H9 (cell line): ENCODE measurements around the gene RIPPLY2. TPM values are rescaled to one million over a fixed set of nuclear protein-coding genes. Genes with fewer than 3 reads are reported as not detected.

Experiments used
- DNase-seq: peaks from one replicate; pipeline ENCODE4 v3.0.0-alpha.2; 2017
- H2AFZ ChIP-seq: one replicate; pipeline ENCODE4 v1.6.1; 2013; ENCODE audit warnings: mild to moderate bottlenecking, low read length, control low read depth, moderate library complexity
- H2AK5ac ChIP-seq: 2 replicates; pipeline ENCODE4 v1.6.1; 2013; ENCODE audit warnings: low read length, control low read depth, mixed read lengths; ENCODE audit not compliant: insufficient read length
- H2BK120ac ChIP-seq: one replicate; pipeline ENCODE4 v1.6.1; 2013; ENCODE audit warnings: low read depth, mild to moderate bottlenecking, low read length, control low read depth, inconsistent platforms; ENCODE audit not compliant: poor library complexity, severe bottlenecking
- H2BK12ac ChIP-seq: 2 replicates; pipeline ENCODE4 v1.6.1; 2013; ENCODE audit warnings: low read length, control low read depth, mixed read lengths, low read depth; ENCODE audit not compliant: insufficient read length
- H2BK15ac ChIP-seq: 2 replicates; pipeline ENCODE4 v1.6.1; 2013; ENCODE audit warnings: low read depth, low read length, control low read depth
- H2BK20ac ChIP-seq: one replicate; pipeline ENCODE4 v1.6.1; 2013; ENCODE audit warnings: low read depth, mild to moderate bottlenecking, low read length, control low read depth, inconsistent platforms; ENCODE audit not compliant: poor library complexity, severe bottlenecking
- H2BK5ac ChIP-seq: 2 replicates; pipeline ENCODE4 v1.6.1; 2013; ENCODE audit warnings: low read length, control low read depth, mixed read lengths; ENCODE audit not compliant: insufficient read length
- H3K14ac ChIP-seq: 2 replicates; pipeline ENCODE4 v1.6.1; 2013; ENCODE audit warnings: low read length, control low read depth; ENCODE audit not compliant: insufficient read depth
- H3K18ac ChIP-seq: 2 replicates; pipeline ENCODE4 v1.6.1; 2013; ENCODE audit warnings: low read depth, mild to moderate bottlenecking, mixed read lengths, low read length, control low read depth; ENCODE audit not compliant: insufficient read length
- H3K23ac ChIP-seq: 2 replicates; pipeline ENCODE4 v1.6.1; 2013; ENCODE audit warnings: low read length, control low read depth, mixed read lengths, low read depth; ENCODE audit not compliant: insufficient read length
- H3K23me2 ChIP-seq: 2 replicates; pipeline ENCODE4 v1.6.1; 2013; ENCODE audit warnings: low read depth, mild to moderate bottlenecking, mixed read lengths, low read length, control low read depth; ENCODE audit not compliant: insufficient read length, poor library complexity, severe bottlenecking
- H3K27ac ChIP-seq: 2 replicates; pipeline ENCODE4 v1.5.1; 2013; ENCODE audit warnings: low read length, control low read depth, mixed read lengths, low read depth; ENCODE audit not compliant: insufficient read length
- H3K27me3 ChIP-seq: 2 replicates; pipeline ENCODE4 v1.6.1; 2013; ENCODE audit warnings: low read length, control low read depth, inconsistent platforms; ENCODE audit not compliant: insufficient read depth
- H3K4ac ChIP-seq: 2 replicates; pipeline ENCODE4 v1.6.1; 2013; ENCODE audit warnings: low read depth, mild to moderate bottlenecking, control low read depth, inconsistent platforms, low read length, moderate library complexity
- H3K4me1 ChIP-seq: 2 replicates; pipeline ENCODE4 v1.6.1; 2013; ENCODE audit warnings: low read length, control low read depth, inconsistent platforms; ENCODE audit not compliant: insufficient read depth
- H3K4me2 ChIP-seq: 2 replicates; pipeline ENCODE4 v1.6.1; 2013; ENCODE audit warnings: low read length, control low read depth, mixed read lengths; ENCODE audit not compliant: insufficient read length, insufficient read depth
- H3K56ac ChIP-seq: 2 replicates; pipeline ENCODE4 v1.6.1; 2013; ENCODE audit warnings: low read depth, mild to moderate bottlenecking, mixed read lengths, low read length, control low read depth; ENCODE audit not compliant: insufficient read length
- H3K79me1 ChIP-seq: 2 replicates; pipeline ENCODE4 v1.6.1; 2013; ENCODE audit warnings: low read depth, mild to moderate bottlenecking, moderate library complexity, low read length, control low read depth, inconsistent platforms; ENCODE audit not compliant: insufficient read depth, poor library complexity, severe bottlenecking
- H3K79me2 ChIP-seq: 2 replicates; pipeline ENCODE4 v1.6.1; 2013; ENCODE audit warnings: low read length, control low read depth, inconsistent platforms; ENCODE audit not compliant: insufficient read depth
- H3K9ac ChIP-seq: 2 replicates; pipeline ENCODE4 v1.6.1; 2013; ENCODE audit warnings: low read length, control low read depth, mixed read lengths; ENCODE audit not compliant: insufficient read length; ENCODE audit errors: extremely low read depth
- H3K9me3 ChIP-seq: one replicate; pipeline ENCODE4 v1.6.1; 2013; ENCODE audit warnings: low read depth, low read length, inconsistent platforms; ENCODE audit not compliant: control insufficient read depth
- H3T11ph ChIP-seq: one replicate; pipeline ENCODE4 v1.6.1; 2013; ENCODE audit warnings: mild to moderate bottlenecking, low read length, control low read depth, inconsistent platforms
- H4K20me1 ChIP-seq: one replicate; pipeline ENCODE4 v1.6.1; 2013; ENCODE audit not compliant: control insufficient read depth, insufficient read length, insufficient read depth
- H4K5ac ChIP-seq: 2 replicates; pipeline ENCODE4 v1.6.1; 2013; ENCODE audit warnings: low read depth, mild to moderate bottlenecking, mixed read lengths, low read length, control low read depth; ENCODE audit not compliant: insufficient read length
- H4K8ac ChIP-seq: replicated peaks from 2 replicates; pipeline ENCODE4 v1.6.1; 2013; ENCODE audit warnings: low read length, control low read depth, mixed read lengths, low read depth; ENCODE audit not compliant: insufficient read length
- H4K91ac ChIP-seq: 2 replicates; pipeline ENCODE4 v1.6.1; 2013; ENCODE audit warnings: low read depth, mild to moderate bottlenecking, moderate library complexity, mixed read lengths, low read length, control low read depth; ENCODE audit not compliant: insufficient read length
- H3K27ac Mint-ChIP-seq, 3 experiments: 2 replicates in 2 of 3; 3 replicates in 1 of 3; pipeline ENCODE4 v1.8.0; 2020 to 2021; ENCODE audit warnings: mixed read lengths in 3 of 3, mild to moderate bottlenecking in 1 of 3, moderate library complexity in 1 of 3
- H3K27me3 Mint-ChIP-seq: 2 replicates; pipeline ENCODE4 v1.8.0; 2021; ENCODE audit warnings: low read depth, mild to moderate bottlenecking, moderate library complexity, mixed read lengths
- H3K36me3 Mint-ChIP-seq, 3 experiments: 2 replicates in 2 of 3; 3 replicates in 1 of 3; pipeline ENCODE4 v1.8.0; 2020 to 2021; ENCODE audit warnings: low read depth in 3 of 3, mixed read lengths in 3 of 3; ENCODE audit not compliant: insufficient read depth in 1 of 3
- H3K4me1 Mint-ChIP-seq, 2 experiments: 2 replicates each; pipeline ENCODE4 v1.8.0; 2020; ENCODE audit warnings: mixed read lengths in 2 of 2
- H3K4me3 Mint-ChIP-seq, 2 experiments: 2 replicates in 1 of 2; 3 replicates in 1 of 2; pipeline ENCODE4 v1.8.0; 2020 to 2021; ENCODE audit warnings: mild to moderate bottlenecking in 2 of 2, mixed read lengths in 2 of 2, moderate library complexity in 1 of 2
- H3K9me3 Mint-ChIP-seq, 2 experiments: 2 replicates in 1 of 2; 3 replicates in 1 of 2; pipeline ENCODE4 v1.8.0; 2020; ENCODE audit warnings: mild to moderate bottlenecking in 2 of 2, mixed read lengths in 2 of 2, moderate library complexity in 1 of 2
- WGBS: extraction: QIAGEN DNeasy Blood & Tissue Kit; methylation state at CpG from one replicate; pipeline ENCODE4 v1.1.7; 2013; ENCODE audit warnings: missing lambda C conversion rate, low lambda C conversion rate, mixed read lengths; ENCODE audit not compliant: insufficient read length; ENCODE audit errors: extremely low coverage; 5-methylcytosine and 5-hydroxymethylcytosine counted together
- total RNA-seq: library from RNA; stranded (reverse); gene quantifications from 2 replicates; pipeline ENCODE4 v1.2.1, GENCODE V29; 2021
- TF ChIP-seq, protein P1 (sequence below): fragments of 200-600 bp; sonication (generic); conservative IDR thresholded peaks from 3 replicates; pipeline ENCODE4 v1.8.0; 2021; ENCODE audit warnings: antibody characterized with exemption, mild to moderate bottlenecking

The RIPPLY2 gene
- total RNA-seq, 1 experiment from 2014 or later, result 0.90 TPM

DNA sequence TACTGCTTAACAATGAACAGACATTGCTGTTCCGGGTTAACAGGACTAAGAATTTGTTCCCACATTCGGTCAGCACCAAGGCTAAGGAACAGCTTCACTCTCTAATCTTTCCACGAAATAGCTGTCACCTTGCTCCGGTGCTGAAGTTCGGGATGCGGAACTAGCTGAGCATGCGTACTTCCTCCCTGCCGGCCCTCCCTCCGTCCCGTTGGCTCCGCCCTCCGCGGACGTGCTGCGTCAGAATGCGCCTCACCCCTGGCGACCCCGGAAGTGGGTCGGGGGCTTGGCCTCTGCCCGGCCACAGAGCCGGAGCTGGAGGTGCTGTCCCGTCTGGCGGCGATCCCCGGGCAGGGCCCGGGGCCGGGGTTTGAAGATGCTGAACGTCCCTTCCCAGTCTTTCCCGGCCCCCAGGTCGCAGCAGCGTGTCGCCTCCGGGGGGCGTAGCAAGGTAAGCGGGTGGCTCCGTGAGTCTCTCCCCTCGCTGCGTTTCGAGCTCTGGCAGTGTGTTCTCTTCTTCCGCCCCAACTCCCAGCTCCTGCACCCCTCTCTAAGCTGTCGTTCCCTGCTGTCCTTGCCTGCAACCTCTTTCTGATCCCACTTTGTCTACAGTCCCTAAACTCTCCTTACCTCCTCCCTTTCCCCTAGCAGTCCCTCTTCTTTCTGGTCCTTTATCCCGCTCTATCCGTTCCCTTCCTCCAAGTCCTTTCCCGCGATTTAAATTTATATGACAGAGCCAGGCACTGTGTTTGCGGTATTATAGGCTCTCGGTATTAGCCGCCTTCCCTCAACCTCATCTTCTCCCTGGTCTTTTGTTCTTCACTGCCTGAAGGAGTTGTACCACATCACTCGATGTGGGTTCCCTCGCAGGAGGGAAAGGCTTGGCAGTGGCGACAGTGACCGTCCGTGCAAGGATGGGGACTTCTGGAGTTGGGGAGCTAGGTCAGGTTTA is 6.5 kb downstream of the RIPPLY2 start, which contains the start of gene CYB5R4:
Gene CYB5R4 (plus strand): TSS at position 280 of the 949 bp plus-strand sequence. CDS start 94 bp downstream, at position 374.
- Histone ChIP-seq H3K4me1 (0 out of 2 replicates have a peak, but pooled peaks cover 3% of the 10 kb centered on the region), H4K8ac (no peak within 1 kb of the TSS), H3K14ac (no peak within 1 kb of the TSS), H3K79me1 (peaks cover 3% of the 10 kb centered on the region), H3K9me3 (no peaks in the 10 kb centered on the region), H3T11ph (no peak within 1 kb of the TSS), H3K56ac (no peak within 1 kb of the TSS), H3K27me3 (peaks cover 3% of the 10 kb centered on the region; the same call in 1 of the 2 replicates), H4K20me1 (no peaks in the 10 kb centered on the region), H2AK5ac (no peak within 1 kb of the TSS), H2BK12ac (no peak within 1 kb of the TSS), H2BK20ac (no peak within 1 kb of the TSS), H3K23me2 (no peaks in the 10 kb centered on the region), H3K79me2 (peaks cover 5% of the 10 kb centered on the region; the same call in 1 of the 2 replicates), H2BK15ac (no peak within 1 kb of the TSS), H3K4me2 (peak within 1 kb of the TSS; percentile 66), H2BK120ac (no peak within 1 kb of the TSS), H4K5ac (no peak within 1 kb of the TSS), H3K9ac (peak within 1 kb of the TSS; percentile 74), H3K27ac (no peak within 1 kb of the TSS), H2BK5ac (no peak within 1 kb of the TSS), H3K18ac (no peak within 1 kb of the TSS), H2AFZ (no peak within 1 kb of the TSS), H3K4ac (no peak within 1 kb of the TSS), H3K23ac (no peak within 1 kb of the TSS), H4K91ac (no peak within 1 kb of the TSS)
- H3K36me3 Mint-ChIP-seq, result peaks cover under 1 to 5% (median 1%) of the 10 kb centered on the region in 3 experiments; a peak in 5 of 7 replicates
- TF ChIP-seq, protein P1, sequence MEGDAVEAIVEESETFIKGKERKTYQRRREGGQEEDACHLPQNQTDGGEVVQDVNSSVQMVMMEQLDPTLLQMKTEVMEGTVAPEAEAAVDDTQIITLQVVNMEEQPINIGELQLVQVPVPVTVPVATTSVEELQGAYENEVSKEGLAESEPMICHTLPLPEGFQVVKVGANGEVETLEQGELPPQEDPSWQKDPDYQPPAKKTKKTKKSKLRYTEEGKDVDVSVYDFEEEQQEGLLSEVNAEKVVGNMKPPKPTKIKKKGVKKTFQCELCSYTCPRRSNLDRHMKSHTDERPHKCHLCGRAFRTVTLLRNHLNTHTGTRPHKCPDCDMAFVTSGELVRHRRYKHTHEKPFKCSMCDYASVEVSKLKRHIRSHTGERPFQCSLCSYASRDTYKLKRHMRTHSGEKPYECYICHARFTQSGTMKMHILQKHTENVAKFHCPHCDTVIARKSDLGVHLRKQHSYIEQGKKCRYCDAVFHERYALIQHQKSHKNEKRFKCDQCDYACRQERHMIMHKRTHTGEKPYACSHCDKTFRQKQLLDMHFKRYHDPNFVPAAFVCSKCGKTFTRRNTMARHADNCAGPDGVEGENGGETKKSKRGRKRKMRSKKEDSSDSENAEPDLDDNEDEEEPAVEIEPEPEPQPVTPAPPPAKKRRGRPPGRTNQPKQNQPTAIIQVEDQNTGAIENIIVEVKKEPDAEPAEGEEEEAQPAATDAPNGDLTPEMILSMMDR, result peak; percentile 42; the same call in 2 of the 3 replicates
- peak within 1 kb of the TSS; percentile 92 to 98 for H3K4me3 Mint-ChIP-seq
- H3K9me3 Mint-ChIP-seq, result no peaks in the 10 kb centered on the region
- peaks cover 24 to 25% of the 10 kb centered on the region in 2 experiments for H3K4me1 Mint-ChIP-seq
- peak; percentile 97 for DNase-seq
- no CpG with 5 or more reads among the region's 53 CpGs for WGBS
- H3K27me3 Mint-ChIP-seq, result peaks cover 14% of the 10 kb centered on the region
- peak within 1 kb of the TSS; percentile 9 to 91 (median 50); a peak in 5 of 7 replicates for H3K27ac Mint-ChIP-seq
